Brain microvascular endothelial cell (primary cell): ENCODE measurements around the gene CASP4.

Source experiments
- DNase-seq: peaks from one replicate; pipeline ENCODE4 v3.0.0-alpha.2; 2020
- H3K27ac ChIP-seq: fragments of 250-450 bp; sonication (Bioruptor Pico); 2 replicates; pipeline ENCODE4 v1.5.1; 2020; ENCODE audit warnings: mild to moderate bottlenecking, moderate library complexity
- H3K27me3 ChIP-seq: fragments of 250-450 bp; sonication (Bioruptor Pico); replicated peaks from 2 replicates; pipeline ENCODE4 v1.5.1; 2020; ENCODE audit warnings: mild to moderate bottlenecking
- H3K36me3 ChIP-seq: fragments of 250-450 bp; sonication (Bioruptor Pico); replicated peaks from 2 replicates; pipeline ENCODE4 v1.5.1; 2020; ENCODE audit warnings: mild to moderate bottlenecking
- H3K4me3 ChIP-seq: 2 replicates; pipeline ENCODE4 v1.5.1; 2011; ENCODE audit warnings: low read depth, mild to moderate bottlenecking, control low read depth, low read length, moderate library complexity
- in situ Hi-C: cut with HindIII; loops from 2 replicates; pipeline ENCODE4 v1.10.0; 2017; ENCODE audit warnings: low sequenced_read_pairs, low pct_ligation_motif_present
- TF ChIP-seq, protein P1 (sequence below): IDR thresholded peaks from 2 replicates; pipeline ENCODE4 v1.5.1; 2011; ENCODE audit warnings: low read depth, mild to moderate bottlenecking, moderate library complexity, low read length, control low read depth, inconsistent platforms; ENCODE audit errors: missing control alignments

CASP4 gene

DNA sequence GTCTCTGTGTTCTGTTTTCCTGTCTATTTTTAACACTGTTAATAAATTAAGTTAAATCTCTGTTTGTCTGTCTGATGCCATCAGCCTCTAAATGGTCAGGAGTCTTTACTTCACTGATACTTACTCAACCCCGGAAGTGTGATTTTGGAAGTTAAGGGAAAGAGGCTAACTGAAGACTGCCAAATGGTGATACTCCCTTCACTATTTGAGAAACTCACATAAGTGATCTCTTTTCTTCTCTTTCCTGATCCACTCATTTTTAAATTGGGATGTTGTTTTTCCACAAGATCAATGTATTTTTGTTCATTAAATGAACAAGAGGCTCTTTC lies 69.7 kb downstream of the CASP4 start:
- Histone ChIP-seq H3K36me3 (no peaks in the 10 kb centered on the region), H3K4me3 (no peak overlapping the region), H3K27ac (no peak overlapping the region), H3K27me3 (no peaks in the 10 kb centered on the region)
- DNase-seq, result no peak
- in situ Hi-C loops, result no loop called here
- TF ChIP-seq, protein P1, sequence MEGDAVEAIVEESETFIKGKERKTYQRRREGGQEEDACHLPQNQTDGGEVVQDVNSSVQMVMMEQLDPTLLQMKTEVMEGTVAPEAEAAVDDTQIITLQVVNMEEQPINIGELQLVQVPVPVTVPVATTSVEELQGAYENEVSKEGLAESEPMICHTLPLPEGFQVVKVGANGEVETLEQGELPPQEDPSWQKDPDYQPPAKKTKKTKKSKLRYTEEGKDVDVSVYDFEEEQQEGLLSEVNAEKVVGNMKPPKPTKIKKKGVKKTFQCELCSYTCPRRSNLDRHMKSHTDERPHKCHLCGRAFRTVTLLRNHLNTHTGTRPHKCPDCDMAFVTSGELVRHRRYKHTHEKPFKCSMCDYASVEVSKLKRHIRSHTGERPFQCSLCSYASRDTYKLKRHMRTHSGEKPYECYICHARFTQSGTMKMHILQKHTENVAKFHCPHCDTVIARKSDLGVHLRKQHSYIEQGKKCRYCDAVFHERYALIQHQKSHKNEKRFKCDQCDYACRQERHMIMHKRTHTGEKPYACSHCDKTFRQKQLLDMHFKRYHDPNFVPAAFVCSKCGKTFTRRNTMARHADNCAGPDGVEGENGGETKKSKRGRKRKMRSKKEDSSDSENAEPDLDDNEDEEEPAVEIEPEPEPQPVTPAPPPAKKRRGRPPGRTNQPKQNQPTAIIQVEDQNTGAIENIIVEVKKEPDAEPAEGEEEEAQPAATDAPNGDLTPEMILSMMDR, result no peak

DNA sequence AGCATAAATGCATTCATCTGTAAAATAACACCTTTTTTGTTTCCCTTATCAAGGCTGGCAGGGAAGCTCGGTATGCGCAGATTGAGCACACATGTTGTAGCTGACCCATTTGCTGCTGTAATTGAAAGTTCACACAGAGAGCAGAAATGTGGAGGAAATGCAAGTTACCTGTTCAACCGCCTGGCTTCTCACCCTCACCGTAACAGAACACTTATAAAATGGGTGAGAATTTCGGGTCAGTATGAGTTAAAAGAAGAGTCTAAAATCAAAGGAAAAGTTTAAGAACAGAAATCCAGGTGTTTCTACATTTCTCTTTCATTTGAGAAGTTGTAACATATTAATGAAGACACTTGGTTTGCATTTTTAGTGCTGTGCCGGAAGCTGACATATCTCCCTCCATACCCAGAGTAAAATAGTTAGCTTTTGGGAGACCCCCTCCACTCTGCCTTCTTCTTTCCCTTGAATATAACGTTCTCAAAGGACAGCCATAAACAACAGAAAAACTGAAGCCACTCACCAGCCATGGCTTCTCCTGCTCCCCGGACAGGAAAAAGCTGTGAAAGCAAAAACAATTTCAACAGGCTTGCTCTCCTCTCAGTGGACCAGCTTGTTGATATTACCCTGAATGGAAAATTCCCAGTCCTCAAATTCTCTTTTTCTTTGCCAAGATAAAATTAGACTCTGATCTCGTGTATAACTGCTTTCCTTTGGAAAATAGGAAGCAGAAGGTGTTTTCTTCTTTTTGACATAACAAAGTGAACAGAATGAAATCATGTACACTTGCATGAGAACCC lies 70.3 kb downstream of the CASP4 start, which contains the start of gene CASP12:
TSS of gene CASP12 (minus strand) at position 570 of the 794 bp plus-strand sequence.
- in situ Hi-C loops, result no loop called here
- Histone ChIP-seq H3K4me3 (no peak within 1 kb of the TSS), H3K27me3 (no peaks in the 10 kb centered on the region), H3K27ac (no peak within 1 kb of the TSS), H3K36me3 (no peaks in the 10 kb centered on the region)
- TF ChIP-seq, protein P1, result no peak
- DNase-seq, result peak; percentile 1

DNA sequence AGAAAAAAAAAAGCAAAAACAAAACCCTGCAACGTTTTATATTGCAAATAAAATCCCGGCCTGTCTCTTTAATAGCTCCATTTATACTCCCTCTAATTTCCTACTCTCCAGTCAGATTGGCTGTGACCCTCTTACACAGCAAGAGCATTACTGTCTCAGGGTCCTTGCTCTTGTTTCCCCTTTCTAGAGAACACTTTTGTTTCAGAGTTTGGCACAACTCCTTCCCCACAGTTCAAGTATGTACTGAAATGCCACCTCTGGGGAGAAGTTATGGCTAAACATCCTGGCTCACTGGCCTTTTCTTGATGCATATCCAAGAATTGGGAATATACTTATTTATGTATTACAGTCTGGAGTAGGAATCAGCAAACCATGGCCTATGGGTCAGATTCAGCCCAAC lies 72.7 kb downstream of the CASP4 start:
- Histone ChIP-seq H3K27ac (no peak overlapping the region), H3K27me3 (no peaks in the 10 kb centered on the region), H3K36me3 (no peaks in the 10 kb centered on the region), H3K4me3 (no peak overlapping the region)
- DNase-seq, result no peak
- TF ChIP-seq, protein P1, result no peak
- in situ Hi-C loops, result no loop called here

DNA sequence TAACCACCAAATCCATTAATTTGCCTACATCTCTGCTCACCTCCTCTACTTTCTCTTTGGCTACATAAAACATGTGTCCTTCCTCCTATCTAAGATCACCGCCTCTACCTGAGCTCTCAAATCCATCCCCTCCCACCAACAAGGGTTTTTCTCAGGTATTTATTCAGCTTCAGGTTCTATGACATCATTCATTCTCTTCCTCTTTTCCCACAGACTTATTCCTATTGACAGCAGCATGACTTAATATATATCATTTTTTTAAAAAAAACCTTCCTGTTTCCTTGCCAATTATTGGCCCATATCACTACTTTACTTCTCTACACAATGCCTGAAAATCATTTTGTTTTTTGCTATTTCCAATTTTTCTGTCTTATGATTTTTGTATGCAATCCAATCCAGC lies 74.5 kb downstream of the CASP4 start:
- in situ Hi-C loops, result no loop called here
- H3K4me3 ChIP-seq, result no peak overlapping the region
- H3K27me3 ChIP-seq, result no peaks in the 10 kb centered on the region
- peak overlapping the region; percentile 86 for H3K27ac ChIP-seq
- TF ChIP-seq, protein P1, result no peak
- H3K36me3 ChIP-seq, result no peaks in the 10 kb centered on the region
- no peak for DNase-seq
